Measurements from ENCODE around the gene EYS. TPM values are rescaled to one million over a fixed set of nuclear protein-coding genes. Genes with fewer than 3 reads are reported as not detected.
"Not testable (repeated sequence)": the region's sequence is repeated elsewhere in the genome, so short reads cannot be mapped to it uniquely, and the experiment has no call there.

Gene EYS
- total and polyA plus RNA-seq, 2 donors = 4.4 TPM; not detected in 1

GRCh38 chr6:63868351-63868750, 1838.7 kb downstream of the EYS start:
- H3K4me3 ChIP-seq (ENCODE audit: low read depth, low read length) = no peak overlapping the region
- DNase-seq (ENCODE audit: extremely low spot score) = no peak
- WGBS = 85% methylated on average over 3 of the region's 3 CpGs
- H3K4me1 ChIP-seq (ENCODE audit: insufficient read depth) = no peaks in the 10 kb centered on the region
- H3K36me3 ChIP-seq (ENCODE audit: insufficient read depth) = no peaks in the 10 kb centered on the region
- H3K27ac ChIP-seq (ENCODE audit: low read depth) = no peak overlapping the region

- Histone ChIP-seq H3K4me3 (ENCODE audit: low read depth, low read length) (no peak overlapping the region), H3K27ac (ENCODE audit: low read depth) (no peak overlapping the region), H3K36me3 (ENCODE audit: insufficient read depth) (no peaks in the 10 kb centered on the region), H3K4me1 (ENCODE audit: insufficient read depth) (no peaks in the 10 kb centered on the region)
- 79% methylated on average over 4 of the region's 4 CpGs for WGBS
- DNase-seq (ENCODE audit: extremely low spot score) = no peak
These were observed 1842.2 kb downstream of the EYS start for GRCh38 chr6:63864671-63865318.

- no peaks in the 10 kb centered on the region for H3K36me3 ChIP-seq (ENCODE audit: insufficient read depth)
- H3K27ac ChIP-seq (ENCODE audit: low read depth) = no peak overlapping the region
- H3K4me3 ChIP-seq (ENCODE audit: low read depth, low read length) = no peak overlapping the region
- DNase-seq (ENCODE audit: extremely low spot score) = no peak
- whole genome bisulfite sequencing = 78% methylated on average over 1 of the region's 1 CpG
- no peaks in the 10 kb centered on the region for H3K4me1 ChIP-seq (ENCODE audit: insufficient read depth)
These were observed 1843.0 kb downstream of the EYS start for GRCh38 chr6:63864061-63864460.

- Histone ChIP-seq H3K27ac (ENCODE audit: low read depth) (no peak overlapping the region), H3K4me1 (ENCODE audit: insufficient read depth) (no peaks in the 10 kb centered on the region), H3K4me3 (ENCODE audit: low read depth, low read length) (no peak overlapping the region), H3K36me3 (ENCODE audit: insufficient read depth) (no peaks in the 10 kb centered on the region)
- no peak for DNase-seq (ENCODE audit: extremely low spot score)
- WGBS = 65% methylated on average over 3 of the region's 3 CpGs
These were observed 1844.4 kb downstream of the EYS start for GRCh38 chr6:63862486-63863198.

- 57% methylated on average over 4 of the region's 4 CpGs for WGBS
- Histone ChIP-seq H3K4me1 (ENCODE audit: insufficient read depth) (no peaks in the 10 kb centered on the region), H3K27ac (ENCODE audit: low read depth) (no peak overlapping the region), H3K36me3 (ENCODE audit: insufficient read depth) (no peaks in the 10 kb centered on the region), H3K4me3 (ENCODE audit: low read depth, low read length) (no peak overlapping the region)
- no peak for DNase-seq (ENCODE audit: extremely low spot score)
These were observed 1847.5 kb downstream of the EYS start for GRCh38 chr6:63859528-63859927.

- no peaks in the 10 kb centered on the region for H3K4me1 ChIP-seq (ENCODE audit: insufficient read depth)
- 51% methylated on average over 2 of the region's 2 CpGs for WGBS
- H3K36me3 ChIP-seq (ENCODE audit: insufficient read depth) = no peaks in the 10 kb centered on the region
- no peak overlapping the region for H3K27ac ChIP-seq (ENCODE audit: low read depth)
- no peak for DNase-seq (ENCODE audit: extremely low spot score)
- no peak overlapping the region for H3K4me3 ChIP-seq (ENCODE audit: low read depth, low read length)
These were observed 1848.3 kb downstream of the EYS start for GRCh38 chr6:63858691-63859090.

- Histone ChIP-seq H3K4me1 (ENCODE audit: insufficient read depth) (no peaks in the 10 kb centered on the region), H3K36me3 (ENCODE audit: insufficient read depth) (no peaks in the 10 kb centered on the region), H3K4me3 (ENCODE audit: low read depth, low read length) (no peak overlapping the region), H3K27ac (ENCODE audit: low read depth) (no peak overlapping the region)
- WGBS = 36% methylated on average over 1 of the region's 1 CpG
- no peak for DNase-seq (ENCODE audit: extremely low spot score)
These were observed 1850.8 kb downstream of the EYS start for GRCh38 chr6:63856271-63856670.

- H3K4me1 ChIP-seq (ENCODE audit: insufficient read depth) = no peaks in the 10 kb centered on the region
- H3K36me3 ChIP-seq (ENCODE audit: insufficient read depth) = no peaks in the 10 kb centered on the region
- DNase-seq (ENCODE audit: extremely low spot score) = no peak
- 95% methylated on average over 2 of the region's 2 CpGs for WGBS
- no peak overlapping the region for H3K4me3 ChIP-seq (ENCODE audit: low read depth, low read length)
- H3K27ac ChIP-seq (ENCODE audit: low read depth) = no peak overlapping the region
These were observed 1862.7 kb downstream of the EYS start for GRCh38 chr6:63844287-63844686.

GRCh38 chr6:63839485-63839884, 1867.5 kb downstream of the EYS start:
- no peaks in the 10 kb centered on the region for H3K4me1 ChIP-seq (ENCODE audit: insufficient read depth)
- no peak for DNase-seq (ENCODE audit: extremely low spot score)
- WGBS = 73% methylated on average over 2 of the region's 2 CpGs
- no peak overlapping the region for H3K27ac ChIP-seq (ENCODE audit: low read depth)
- no peak overlapping the region for H3K4me3 ChIP-seq (ENCODE audit: low read depth, low read length)
- H3K36me3 ChIP-seq (ENCODE audit: insufficient read depth) = no peaks in the 10 kb centered on the region

- not testable (repeated sequence) for H3K4me3 ChIP-seq (ENCODE audit: low read depth, low read length); H3K4me1 ChIP-seq (ENCODE audit: insufficient read depth); H3K27ac ChIP-seq (ENCODE audit: low read depth); DNase-seq (ENCODE audit: extremely low spot score); H3K36me3 ChIP-seq (ENCODE audit: insufficient read depth)
- 97% methylated on average over 1 of the region's 1 CpG for WGBS
These were observed 1878.3 kb downstream of the EYS start for GRCh38 chr6:63828678-63829077.

GRCh38 chr6:63824722-63825121, 1882.3 kb downstream of the EYS start:
- 87% methylated on average over 6 of the region's 6 CpGs for WGBS
- DNase-seq (ENCODE audit: extremely low spot score) = no peak
- Histone ChIP-seq H3K4me3 (ENCODE audit: low read depth, low read length) (no peak overlapping the region), H3K27ac (ENCODE audit: low read depth) (no peak overlapping the region), H3K36me3 (ENCODE audit: insufficient read depth) (no peaks in the 10 kb centered on the region), H3K4me1 (ENCODE audit: insufficient read depth) (no peaks in the 10 kb centered on the region)

- Histone ChIP-seq H3K36me3 (ENCODE audit: insufficient read depth) (no peaks in the 10 kb centered on the region), H3K27ac (ENCODE audit: low read depth) (no peak overlapping the region), H3K4me3 (ENCODE audit: low read depth, low read length) (no peak overlapping the region), H3K4me1 (ENCODE audit: insufficient read depth) (no peaks in the 10 kb centered on the region)
- 51% methylated on average over 1 of the region's 1 CpG for WGBS
- no peak for DNase-seq (ENCODE audit: extremely low spot score)
These were observed 1885.6 kb downstream of the EYS start for GRCh38 chr6:63821442-63821841.

GRCh38 chr6:63819831-63820230, 1887.2 kb downstream of the EYS start:
- no peak for DNase-seq (ENCODE audit: extremely low spot score)
- no peaks in the 10 kb centered on the region for H3K36me3 ChIP-seq (ENCODE audit: insufficient read depth)
- no peak overlapping the region for H3K4me3 ChIP-seq (ENCODE audit: low read depth, low read length)
- no peaks in the 10 kb centered on the region for H3K4me1 ChIP-seq (ENCODE audit: insufficient read depth)
- WGBS = 70% methylated on average over 1 of the region's 1 CpG
- no peak overlapping the region for H3K27ac ChIP-seq (ENCODE audit: low read depth)

- Histone ChIP-seq H3K4me3 (ENCODE audit: low read depth, low read length) (no peak overlapping the region), H3K36me3 (ENCODE audit: insufficient read depth) (no peaks in the 10 kb centered on the region), H3K4me1 (ENCODE audit: insufficient read depth) (no peaks in the 10 kb centered on the region), H3K27ac (ENCODE audit: low read depth) (no peak overlapping the region)
- DNase-seq (ENCODE audit: extremely low spot score) = no peak
- 85% methylated on average over 4 of the region's 4 CpGs for WGBS
These were observed 1889.5 kb downstream of the EYS start for GRCh38 chr6:63817492-63818050.

Measured in urinary bladder (tissue), 4 donors.